T-helper 22 cell (primary cell): ENCODE data around the gene YEATS2.
"Not testable (repeated sequence)": the region's sequence is repeated elsewhere in the genome, so short reads cannot be mapped to it uniquely, and the experiment has no call there.

Experiments
- DNase-seq: peaks from one replicate; pipeline ENCODE4 v3.0.0-alpha.2; 2020; ENCODE audit warnings: low read depth

YEATS2 gene

GRCh38 chr3:183777016-183777618 lies 79.5 kb downstream of the YEATS2 start:
- no peak for DNase-seq

GRCh38 chr3:183779896-183780465 lies 82.4 kb downstream of the YEATS2 start:
- no peak for DNase-seq

- no peak for DNase-seq
Observed at GRCh38 chr3:183781246-183781645, 83.6 kb downstream of the YEATS2 start.

DNA sequence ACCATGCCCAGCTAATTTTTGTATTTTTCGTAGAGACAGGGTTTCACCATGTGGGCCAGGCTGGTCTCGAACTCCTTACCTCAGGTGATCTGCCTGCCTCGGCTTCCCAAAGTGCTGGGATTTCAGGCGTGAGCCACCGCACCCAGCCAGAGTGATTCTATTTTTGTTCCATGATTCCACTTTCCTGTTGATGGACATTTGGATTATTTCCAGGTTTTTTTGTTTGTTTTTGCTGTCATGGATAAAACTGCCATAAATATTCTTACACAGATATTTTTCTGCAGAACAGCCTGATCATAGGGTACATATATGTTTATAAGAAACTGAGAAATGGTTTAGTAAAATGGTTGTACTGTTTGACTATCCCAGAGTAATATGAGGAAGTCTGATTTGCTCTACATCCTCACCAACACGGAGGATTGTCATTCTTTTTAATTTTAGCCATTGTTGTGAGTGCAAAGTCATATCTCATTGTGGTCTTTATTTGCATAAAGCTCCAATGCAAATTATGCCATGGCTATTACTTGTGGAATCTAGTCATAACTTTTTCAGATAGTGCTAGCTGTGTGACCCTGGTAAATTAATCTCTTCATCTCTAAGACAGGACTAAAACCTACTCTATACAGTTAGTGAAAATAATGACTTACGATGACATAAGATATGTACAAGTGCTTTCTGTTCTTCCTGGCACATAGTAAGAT lies 85.1 kb downstream of the YEATS2 start:
- DNase-seq = no peak

GRCh38 chr3:183784503-183784902 lies 86.9 kb downstream of the YEATS2 start:
- DNase-seq = not testable (repeated sequence)

- no peak for DNase-seq
Observed at GRCh38 chr3:183789826-183790225, 92.2 kb downstream of the YEATS2 start.

DNA sequence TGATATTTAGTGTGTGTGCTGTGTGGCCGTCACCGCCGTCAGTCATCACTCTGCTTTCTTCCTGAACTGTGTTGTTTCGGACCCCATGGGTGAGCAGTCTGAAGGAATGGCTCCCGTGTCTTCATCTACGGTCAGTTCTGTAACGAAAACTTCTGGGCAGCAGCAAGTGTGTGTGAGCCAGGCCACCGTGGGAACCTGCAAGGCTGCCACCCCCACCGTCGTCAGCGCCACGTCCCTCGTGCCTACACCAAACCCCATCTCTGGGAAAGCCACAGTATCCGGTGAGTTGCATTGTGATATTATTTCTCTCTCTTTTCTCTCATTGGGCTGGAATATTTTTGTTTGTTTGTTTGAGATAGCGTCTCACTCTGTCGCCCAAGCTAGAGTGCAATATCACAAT lies 93.1 kb downstream of the YEATS2 start:
- DNase-seq = no peak

DNA sequence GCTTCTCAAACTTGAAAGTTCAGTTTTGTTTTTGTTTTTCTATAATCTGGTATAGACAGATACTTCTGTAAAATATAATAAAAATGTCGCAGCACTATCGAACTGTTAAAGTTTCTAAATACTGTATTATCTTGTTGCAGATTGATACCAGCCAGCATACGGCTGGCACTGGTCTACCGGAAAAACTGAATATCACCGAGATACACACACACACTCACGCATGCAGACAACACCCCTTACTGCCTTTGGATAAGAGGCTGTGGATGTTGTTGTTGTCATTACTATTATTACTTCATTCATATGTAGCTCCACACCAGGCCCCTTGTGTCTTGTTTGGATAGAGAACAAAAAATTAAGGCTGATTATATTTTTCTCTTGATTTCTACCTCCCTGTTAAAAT lies 95.4 kb downstream of the YEATS2 start:
- DNase-seq = no peak

- no peak for DNase-seq
Observed at GRCh38 chr3:183794452-183794851, 96.9 kb downstream of the YEATS2 start.

DNA sequence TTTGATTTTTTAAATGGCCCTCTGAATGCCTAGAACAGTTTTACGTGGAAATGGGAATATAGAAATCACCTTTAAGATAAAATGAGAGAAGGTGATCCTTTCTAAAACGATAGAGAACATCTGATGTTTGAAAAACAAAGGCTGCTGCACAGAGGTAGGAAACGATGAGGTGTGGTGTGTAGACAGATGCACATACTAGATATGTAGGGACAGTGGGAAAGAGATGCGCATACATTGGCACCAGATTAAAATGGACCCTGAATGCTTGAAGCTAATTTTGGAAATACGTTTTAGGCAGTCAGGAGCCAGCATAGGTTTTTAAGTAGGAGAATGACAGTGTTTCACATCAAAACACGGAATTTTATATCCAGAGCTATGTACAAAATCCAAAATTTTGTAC lies 98.8 kb downstream of the YEATS2 start:
- DNase-seq = no peak

GRCh38 chr3:183797996-183798395 lies 100.4 kb downstream of the YEATS2 start:
- DNase-seq = no peak

GRCh38 chr3:183799461-183799860 lies 101.9 kb downstream of the YEATS2 start:
- no peak for DNase-seq

DNA sequence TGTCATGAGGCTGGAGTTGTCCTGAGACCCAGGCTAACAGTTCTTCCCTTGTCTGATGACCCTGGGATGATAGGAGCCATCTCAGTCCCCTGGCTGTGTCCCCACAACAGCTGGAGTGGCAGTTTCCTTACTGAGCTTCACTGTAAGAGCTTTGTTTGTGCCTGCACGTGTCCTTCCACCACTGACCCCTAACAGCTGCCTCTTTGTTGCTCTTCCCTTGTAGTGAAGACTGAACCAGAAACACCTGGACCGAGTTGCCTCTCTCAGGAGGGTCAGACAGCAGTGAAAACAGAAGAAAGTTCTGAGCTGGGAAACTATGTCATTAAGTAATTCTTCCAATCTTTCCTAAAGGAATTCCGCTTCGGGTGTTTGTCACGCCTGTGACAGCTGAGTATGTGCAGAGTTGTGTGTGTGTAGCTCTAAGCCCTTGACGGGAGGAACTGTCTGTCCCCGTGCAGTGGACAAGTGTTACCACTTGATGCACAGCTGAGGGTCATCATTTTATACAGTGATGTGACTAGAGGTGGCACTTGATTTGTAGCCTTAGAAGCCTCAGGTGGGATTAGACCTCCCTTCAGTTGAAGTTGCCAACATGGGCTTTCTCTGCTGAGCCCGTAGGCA lies 102.8 kb downstream of the YEATS2 start:
- DNase-seq = no peak

GRCh38 chr3:183801601-183802000 lies 104.0 kb downstream of the YEATS2 start:
- no peak for DNase-seq

GRCh38 chr3:183802989-183803388 lies 105.4 kb downstream of the YEATS2 start:
- no peak for DNase-seq

- no peak for DNase-seq
Observed at GRCh38 chr3:183807209-183807728, 109.7 kb downstream of the YEATS2 start.

GRCh38 chr3:183807881-183808280 lies 110.3 kb downstream of the YEATS2 start:
- no peak for DNase-seq

DNA sequence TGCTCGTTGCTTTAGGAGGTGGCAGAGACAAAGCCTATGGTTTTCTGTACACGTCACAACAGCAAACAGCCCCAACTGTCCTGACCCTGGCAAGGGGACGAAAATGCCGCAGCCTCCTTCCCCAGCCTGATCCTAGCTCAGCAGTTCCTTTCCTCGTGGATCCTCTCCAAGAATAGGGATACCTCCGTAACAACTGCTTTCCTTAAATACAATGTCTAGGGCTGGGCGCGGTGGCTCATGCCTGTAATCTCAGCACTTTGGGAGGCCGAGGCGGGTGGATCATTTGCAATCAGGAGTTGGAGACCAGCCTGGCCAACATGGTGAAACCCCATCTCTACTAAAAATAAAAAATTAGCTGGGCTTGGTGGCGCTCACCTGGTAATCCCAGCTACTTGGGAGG lies 110.8 kb downstream of the YEATS2 start:
- DNase-seq = no peak

DNA sequence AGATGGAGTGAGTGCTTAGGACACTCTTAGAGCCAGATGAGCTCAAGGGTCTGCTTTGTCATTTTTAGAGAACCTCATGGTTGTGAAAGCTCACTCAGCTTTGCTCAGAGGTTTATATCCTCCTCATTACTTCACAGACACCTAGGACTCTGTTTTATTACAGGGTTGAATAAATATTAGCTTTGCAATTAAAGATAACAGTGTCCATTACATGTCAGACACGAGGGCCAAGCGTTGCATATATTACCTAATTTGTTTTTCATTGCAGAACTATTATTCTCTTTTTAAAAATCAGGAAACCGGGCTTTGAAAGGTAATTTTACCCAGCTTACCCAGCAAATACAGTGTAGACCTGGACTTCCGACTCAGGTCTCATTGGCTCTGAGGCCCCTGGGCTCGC lies 111.7 kb downstream of the YEATS2 start:
- no peak for DNase-seq

DNA sequence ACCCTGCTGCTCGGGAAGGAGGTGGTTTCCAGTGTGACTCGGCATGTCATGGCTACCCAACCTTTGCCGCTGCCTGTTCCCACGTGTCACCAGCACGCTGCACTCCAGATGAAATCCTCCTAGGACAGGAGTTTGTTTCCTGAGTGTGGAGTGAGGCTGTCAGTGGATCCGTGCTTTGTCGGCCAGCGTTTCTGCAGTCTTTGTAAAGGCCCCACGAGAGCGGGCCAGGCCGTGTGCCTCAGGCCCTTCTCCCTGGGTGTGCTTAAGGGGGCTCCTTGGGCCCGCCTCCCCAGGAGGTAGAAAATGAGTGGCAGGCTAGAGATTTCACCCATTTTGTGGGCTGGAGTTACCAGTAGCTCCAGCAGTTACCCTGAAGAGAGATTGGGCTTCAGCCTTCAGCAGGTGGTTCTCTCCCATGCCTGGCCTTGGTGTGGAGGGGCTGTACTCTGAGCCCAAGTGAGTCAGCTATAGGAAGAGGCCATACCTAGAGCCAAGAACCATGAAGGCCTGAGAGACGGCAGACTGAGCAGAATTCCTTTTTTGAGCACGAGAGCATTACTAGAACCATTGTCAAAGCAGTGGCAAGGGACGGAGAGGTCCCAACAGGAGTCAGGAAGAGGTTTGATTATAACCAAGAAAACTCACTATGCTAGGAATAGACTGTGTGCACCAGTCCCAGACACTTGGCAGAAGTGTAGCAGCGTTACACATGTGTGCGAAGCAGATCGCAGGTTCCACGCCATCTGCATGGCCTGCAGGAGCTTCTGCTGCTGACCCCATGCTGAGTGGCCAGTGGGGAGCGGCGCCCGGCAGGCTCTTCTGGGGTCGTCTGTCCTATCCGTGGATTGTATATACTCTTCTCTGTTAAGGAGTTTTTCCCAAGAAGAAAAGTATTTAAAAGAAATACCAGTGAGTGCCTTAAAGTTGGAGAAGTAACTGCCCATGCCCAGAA lies 113.3 kb downstream of the YEATS2 start:
- no peak for DNase-seq

GRCh38 chr3:183811638-183812037 lies 114.0 kb downstream of the YEATS2 start:
- no peak for DNase-seq
